ENCODE measurements around the gene CACNA2D4.

Gene CACNA2D4

GRCh38 chr12:1843641-1844005 is 74.8 kb downstream of the CACNA2D4 start:
- Histone ChIP-seq H3K4me3 (ENCODE audit: low read depth, low read length) (no peak overlapping the region), H3K36me3 (ENCODE audit: control insufficient read depth, insufficient read depth, low read length) (no peaks in the 10 kb centered on the region), H3K27me3 (ENCODE audit: control insufficient read depth, insufficient read depth, low read length) (peaks cover 2% of the 10 kb centered on the region; the same call in 1 of the 2 replicates), H3K9ac (ENCODE audit: low read length) (no peak overlapping the region), H3K4me1 (ENCODE audit: control insufficient read depth, insufficient read depth, low read length) (peaks cover 21% of the 10 kb centered on the region), H3K9me3 (ENCODE audit: control insufficient read depth, insufficient read depth, low read depth, low read length) (no peaks in the 10 kb centered on the region), H3K27ac (ENCODE audit: low read depth, low read length) (no peak overlapping the region)

- Histone ChIP-seq H3K27me3 (ENCODE audit: control insufficient read depth, insufficient read depth, low read length) (peaks cover 2% of the 10 kb centered on the region; the same call in 1 of the 2 replicates), H3K4me3 (ENCODE audit: low read depth, low read length) (no peak overlapping the region), H3K27ac (ENCODE audit: low read depth, low read length) (no peak overlapping the region), H3K9me3 (ENCODE audit: control insufficient read depth, insufficient read depth, low read depth, low read length) (no peaks in the 10 kb centered on the region), H3K9ac (ENCODE audit: low read length) (no peak overlapping the region), H3K4me1 (ENCODE audit: control insufficient read depth, insufficient read depth, low read length) (peaks cover 21% of the 10 kb centered on the region), H3K36me3 (ENCODE audit: control insufficient read depth, insufficient read depth, low read length) (no peaks in the 10 kb centered on the region)
Observed at GRCh38 chr12:1842905-1843640, 75.4 kb downstream of the CACNA2D4 start.

GRCh38 chr12:1842183-1842904 is 76.1 kb downstream of the CACNA2D4 start:
- peaks cover 21% of the 10 kb centered on the region for H3K4me1 ChIP-seq (ENCODE audit: control insufficient read depth, insufficient read depth, low read length)
- no peak overlapping the region for H3K4me3 ChIP-seq (ENCODE audit: low read depth, low read length)
- no peaks in the 10 kb centered on the region for H3K36me3 ChIP-seq (ENCODE audit: control insufficient read depth, insufficient read depth, low read length)
- H3K27me3 ChIP-seq (ENCODE audit: control insufficient read depth, insufficient read depth, low read length): peaks cover 2% of the 10 kb centered on the region; the same call in 1 of the 2 replicates
- no peaks in the 10 kb centered on the region for H3K9me3 ChIP-seq (ENCODE audit: control insufficient read depth, insufficient read depth, low read depth, low read length)
- H3K9ac ChIP-seq (ENCODE audit: low read length): no peak overlapping the region
- no peak overlapping the region for H3K27ac ChIP-seq (ENCODE audit: low read depth, low read length)

GRCh38 chr12:1841586-1842182 is 76.8 kb downstream of the CACNA2D4 start:
- Histone ChIP-seq H3K4me1 (ENCODE audit: control insufficient read depth, insufficient read depth, low read length) (peaks cover 25% of the 10 kb centered on the region), H3K4me3 (ENCODE audit: low read depth, low read length) (no peak overlapping the region), H3K9ac (ENCODE audit: low read length) (no peak overlapping the region), H3K9me3 (ENCODE audit: control insufficient read depth, insufficient read depth, low read depth, low read length) (no peaks in the 10 kb centered on the region), H3K36me3 (ENCODE audit: control insufficient read depth, insufficient read depth, low read length) (no peaks in the 10 kb centered on the region), H3K27me3 (ENCODE audit: control insufficient read depth, insufficient read depth, low read length) (peaks cover 2% of the 10 kb centered on the region; the same call in 1 of the 2 replicates), H3K27ac (ENCODE audit: low read depth, low read length) (no peak overlapping the region)

GRCh38 chr12:1840981-1841425 is 77.4 kb downstream of the CACNA2D4 start:
- Histone ChIP-seq H3K9ac (ENCODE audit: low read length) (no peak overlapping the region), H3K36me3 (ENCODE audit: control insufficient read depth, insufficient read depth, low read length) (no peaks in the 10 kb centered on the region), H3K9me3 (ENCODE audit: control insufficient read depth, insufficient read depth, low read depth, low read length) (no peaks in the 10 kb centered on the region), H3K4me3 (ENCODE audit: low read depth, low read length) (no peak overlapping the region), H3K4me1 (ENCODE audit: control insufficient read depth, insufficient read depth, low read length) (peaks cover 25% of the 10 kb centered on the region), H3K27me3 (ENCODE audit: control insufficient read depth, insufficient read depth, low read length) (peaks cover 2% of the 10 kb centered on the region; the same call in 1 of the 2 replicates), H3K27ac (ENCODE audit: low read depth, low read length) (no peak overlapping the region)

GRCh38 chr12:1839956-1840951 is 78.2 kb downstream of the CACNA2D4 start:
- Histone ChIP-seq H3K36me3 (ENCODE audit: control insufficient read depth, insufficient read depth, low read length) (no peaks in the 10 kb centered on the region), H3K27me3 (ENCODE audit: control insufficient read depth, insufficient read depth, low read length) (peaks cover 2% of the 10 kb centered on the region; the same call in 1 of the 2 replicates), H3K4me3 (ENCODE audit: low read depth, low read length) (no peak overlapping the region), H3K4me1 (ENCODE audit: control insufficient read depth, insufficient read depth, low read length) (peaks cover 25% of the 10 kb centered on the region), H3K27ac (ENCODE audit: low read depth, low read length) (no peak overlapping the region), H3K9ac (ENCODE audit: low read length) (no peak overlapping the region), H3K9me3 (ENCODE audit: control insufficient read depth, insufficient read depth, low read depth, low read length) (no peaks in the 10 kb centered on the region)

- Histone ChIP-seq H3K4me3 (ENCODE audit: low read depth, low read length) (no peak overlapping the region), H3K27ac (ENCODE audit: low read depth, low read length) (no peak overlapping the region), H3K9ac (ENCODE audit: low read length) (no peak overlapping the region), H3K36me3 (ENCODE audit: control insufficient read depth, insufficient read depth, low read length) (no peaks in the 10 kb centered on the region), H3K27me3 (ENCODE audit: control insufficient read depth, insufficient read depth, low read length) (0 out of 2 replicates have a peak, but pooled peaks cover 2% of the 10 kb centered on the region), H3K9me3 (ENCODE audit: control insufficient read depth, insufficient read depth, low read depth, low read length) (no peaks in the 10 kb centered on the region), H3K4me1 (ENCODE audit: control insufficient read depth, insufficient read depth, low read length) (peaks cover 19% of the 10 kb centered on the region)
Observed at GRCh38 chr12:1839464-1839863, 79.0 kb downstream of the CACNA2D4 start.

GRCh38 chr12:1838994-1839365 is 79.5 kb downstream of the CACNA2D4 start:
- Histone ChIP-seq H3K36me3 (ENCODE audit: control insufficient read depth, insufficient read depth, low read length) (no peaks in the 10 kb centered on the region), H3K9me3 (ENCODE audit: control insufficient read depth, insufficient read depth, low read depth, low read length) (no peaks in the 10 kb centered on the region), H3K27me3 (ENCODE audit: control insufficient read depth, insufficient read depth, low read length) (peaks cover 4% of the 10 kb centered on the region; the same call in 1 of the 2 replicates), H3K4me3 (ENCODE audit: low read depth, low read length) (no peak overlapping the region), H3K9ac (ENCODE audit: low read length) (no peak overlapping the region), H3K4me1 (ENCODE audit: control insufficient read depth, insufficient read depth, low read length) (peaks cover 14% of the 10 kb centered on the region), H3K27ac (ENCODE audit: low read depth, low read length) (no peak overlapping the region)

- Histone ChIP-seq H3K27ac (ENCODE audit: low read depth, low read length) (no peak overlapping the region), H3K36me3 (ENCODE audit: control insufficient read depth, insufficient read depth, low read length) (no peaks in the 10 kb centered on the region), H3K27me3 (ENCODE audit: control insufficient read depth, insufficient read depth, low read length) (peaks cover 10% of the 10 kb centered on the region; the same call in 1 of the 2 replicates), H3K9ac (ENCODE audit: low read length) (no peak overlapping the region), H3K9me3 (ENCODE audit: control insufficient read depth, insufficient read depth, low read depth, low read length) (no peaks in the 10 kb centered on the region), H3K4me1 (ENCODE audit: control insufficient read depth, insufficient read depth, low read length) (peaks cover 14% of the 10 kb centered on the region), H3K4me3 (ENCODE audit: low read depth, low read length) (no peak overlapping the region)
Observed at GRCh38 chr12:1838205-1838993, 80.1 kb downstream of the CACNA2D4 start.

Measured in HUES6 (cell line).